GM18511 (cell line): ENCODE data around the gene INPP4B.

ENCODE experiments used
- ATAC-seq: cut with Tn5 transposase; IDR thresholded peaks from one replicate; pipeline ENCODE4 v1.9.1; 2021; ENCODE audit warnings: mild to moderate bottlenecking, moderate library complexity; ENCODE audit not compliant: unreplicated experiment

Gene INPP4B

DNA sequence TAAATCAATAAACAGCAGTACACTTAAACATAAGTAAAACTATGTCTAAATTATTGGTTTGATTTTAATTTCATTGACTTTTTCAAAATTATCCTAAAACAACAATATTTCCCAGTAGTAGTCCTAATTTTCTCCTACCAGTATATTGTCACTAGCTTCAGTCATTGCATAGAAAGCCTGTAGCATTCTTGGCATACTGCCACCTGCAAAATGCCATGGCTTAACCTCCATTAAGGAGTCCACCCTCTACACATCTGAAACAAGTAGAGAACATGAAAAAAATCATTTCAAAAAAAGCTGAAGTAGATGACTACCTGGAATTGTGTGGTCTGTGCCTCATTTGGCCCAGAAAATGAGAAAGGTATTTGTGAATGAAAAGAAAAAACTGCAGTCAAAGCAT, 348.5 kb downstream of the INPP4B start:
- no peak for ATAC-seq

DNA sequence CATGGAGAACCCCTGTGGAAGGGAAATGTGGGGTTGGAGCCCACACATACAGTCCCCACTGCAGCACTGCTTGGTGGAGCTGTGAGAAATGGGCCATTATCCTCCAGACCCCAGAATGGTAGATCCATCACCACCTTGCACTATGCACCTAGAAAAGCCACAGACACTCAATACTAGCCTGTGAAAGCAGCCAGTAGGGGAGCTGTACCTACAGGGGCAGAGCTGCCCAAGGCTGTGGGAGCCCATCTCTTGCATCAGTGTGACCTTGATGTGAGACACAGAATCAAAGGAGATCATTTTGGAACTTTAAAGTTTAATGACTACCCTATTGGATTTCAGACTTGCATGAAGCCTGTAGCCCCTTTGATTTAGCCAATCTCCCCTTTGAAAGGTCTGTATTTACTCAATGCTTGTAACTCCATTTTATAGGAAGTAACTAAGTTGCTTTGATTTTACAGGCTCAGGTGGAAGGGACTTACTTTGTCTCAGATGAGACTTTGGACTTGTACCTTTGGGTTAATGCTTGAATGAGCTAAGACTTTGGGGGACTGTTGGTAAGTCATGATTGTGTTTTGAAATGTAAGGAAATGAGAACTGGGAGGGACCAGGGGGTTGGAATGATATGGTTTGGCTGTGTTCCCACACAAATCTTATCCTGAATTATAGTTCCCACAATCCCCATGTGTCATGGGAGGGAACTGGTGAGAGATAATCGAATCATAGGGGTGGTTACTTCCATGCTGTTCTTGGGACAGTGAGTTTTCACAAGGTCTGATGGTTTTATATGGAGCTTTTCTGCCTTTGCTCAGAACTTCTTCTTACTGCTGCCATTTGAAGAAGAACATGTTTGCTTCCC, 352.6 kb downstream of the INPP4B start:
- ATAC-seq, result no peak

DNA sequence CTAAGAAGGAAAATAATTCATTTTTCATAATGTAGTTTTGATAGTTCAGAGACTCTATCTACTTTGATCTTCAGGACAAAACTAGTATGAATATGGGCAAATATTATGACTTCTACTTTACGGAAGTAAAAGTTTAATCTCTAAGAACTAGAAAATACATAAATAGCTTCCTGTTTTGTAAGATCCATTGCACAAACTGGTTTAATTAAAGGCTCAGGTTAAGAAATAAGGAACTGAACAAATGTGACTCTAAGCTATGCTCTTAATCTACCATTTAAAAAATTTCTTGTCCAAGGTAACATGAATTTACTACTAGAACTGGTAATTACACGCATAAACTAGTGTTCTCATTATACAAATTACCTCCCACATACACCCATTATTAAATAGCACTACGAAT, 360.6 kb downstream of the INPP4B start:
- ATAC-seq, result no peak

DNA sequence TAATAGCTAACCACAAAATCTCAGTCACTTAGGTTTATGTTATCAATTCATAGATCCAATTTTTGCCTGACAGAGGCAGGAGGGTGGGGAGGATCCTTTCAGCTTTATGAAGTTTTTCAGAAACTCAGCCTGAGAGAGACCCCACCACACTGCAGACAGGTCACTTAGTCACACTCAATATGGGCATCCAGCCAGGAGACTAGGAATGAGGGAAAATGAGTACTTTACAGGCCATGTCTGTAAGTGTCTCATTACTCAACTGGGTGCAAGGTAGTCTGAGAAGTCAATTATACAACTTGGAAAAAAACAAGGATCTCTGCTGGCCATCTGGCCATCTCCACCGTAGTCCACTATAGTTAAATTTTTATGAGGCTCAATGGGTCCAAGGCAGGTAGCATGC, 365.9 kb downstream of the INPP4B start:
- no peak for ATAC-seq

DNA sequence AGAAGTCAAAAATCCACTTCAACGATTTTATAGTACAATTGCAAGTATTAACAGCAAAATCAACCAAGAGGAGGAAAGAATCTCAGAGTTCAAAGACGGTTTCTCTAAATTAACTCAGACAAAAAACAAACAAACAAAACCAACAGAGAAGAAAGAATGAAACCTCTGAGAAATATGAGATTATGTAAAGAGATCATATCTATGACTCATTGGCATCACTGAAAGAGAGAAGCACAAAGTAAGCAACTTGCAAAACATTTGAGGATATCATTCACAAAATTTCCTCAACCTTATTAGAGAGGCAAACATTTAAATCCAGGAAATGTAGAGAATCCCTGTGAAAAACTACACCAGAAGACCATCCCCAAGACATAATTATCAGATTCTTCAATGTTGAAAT, 370.4 kb downstream of the INPP4B start:
- no peak for ATAC-seq

DNA sequence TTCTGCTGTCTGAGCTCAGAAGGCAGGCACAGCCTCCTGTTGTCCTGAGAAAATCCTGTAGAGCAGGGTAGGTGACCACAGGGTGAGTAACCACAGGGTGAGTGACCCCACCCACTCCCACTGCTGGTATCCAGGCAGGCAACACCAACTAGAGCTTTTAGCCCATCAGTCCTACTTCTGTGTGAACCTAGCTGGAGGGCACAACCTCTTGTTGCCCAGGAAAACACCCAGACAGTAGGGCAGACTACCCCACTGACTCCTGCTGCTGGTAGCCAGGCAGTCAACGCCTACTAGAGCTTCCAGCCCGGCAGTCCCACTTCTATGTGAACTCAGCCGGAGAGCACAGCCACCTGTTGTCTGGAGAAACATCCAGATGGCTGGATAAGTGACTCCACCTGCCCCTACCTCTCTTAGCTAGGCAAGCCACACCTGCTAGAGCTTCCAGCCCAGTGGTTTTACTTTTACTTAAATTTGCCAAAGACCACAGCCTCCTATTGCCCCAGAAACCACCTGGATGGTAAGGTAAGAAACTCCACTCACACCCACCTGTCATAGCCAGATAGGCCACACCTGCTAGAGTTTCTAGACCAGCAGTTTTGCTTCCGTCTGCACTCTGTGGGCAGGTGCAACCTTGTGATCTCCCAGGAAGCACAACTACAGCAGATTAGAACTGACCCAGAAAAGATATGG, 371.6 kb downstream of the INPP4B start:
- ATAC-seq, result no peak

DNA sequence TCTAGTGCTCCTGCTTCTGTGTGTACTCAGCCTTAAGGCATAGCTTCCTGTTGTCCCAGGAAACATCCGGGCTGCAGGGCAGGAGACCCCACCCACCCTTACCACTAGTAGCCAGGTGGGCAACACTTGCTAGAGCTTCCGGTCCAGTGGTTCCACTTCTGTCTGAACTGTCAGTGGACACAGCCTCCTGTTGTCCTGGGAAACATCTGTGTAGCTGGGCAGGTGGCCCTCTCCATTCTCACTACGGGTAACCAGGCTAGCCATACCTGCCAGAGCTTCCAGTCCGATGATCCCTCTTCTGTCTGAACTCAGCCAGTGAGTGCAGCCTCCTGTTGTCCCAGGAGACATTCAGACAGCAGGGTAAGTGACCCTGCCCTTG, 372.2 kb downstream of the INPP4B start:
- ATAC-seq, result no peak

DNA sequence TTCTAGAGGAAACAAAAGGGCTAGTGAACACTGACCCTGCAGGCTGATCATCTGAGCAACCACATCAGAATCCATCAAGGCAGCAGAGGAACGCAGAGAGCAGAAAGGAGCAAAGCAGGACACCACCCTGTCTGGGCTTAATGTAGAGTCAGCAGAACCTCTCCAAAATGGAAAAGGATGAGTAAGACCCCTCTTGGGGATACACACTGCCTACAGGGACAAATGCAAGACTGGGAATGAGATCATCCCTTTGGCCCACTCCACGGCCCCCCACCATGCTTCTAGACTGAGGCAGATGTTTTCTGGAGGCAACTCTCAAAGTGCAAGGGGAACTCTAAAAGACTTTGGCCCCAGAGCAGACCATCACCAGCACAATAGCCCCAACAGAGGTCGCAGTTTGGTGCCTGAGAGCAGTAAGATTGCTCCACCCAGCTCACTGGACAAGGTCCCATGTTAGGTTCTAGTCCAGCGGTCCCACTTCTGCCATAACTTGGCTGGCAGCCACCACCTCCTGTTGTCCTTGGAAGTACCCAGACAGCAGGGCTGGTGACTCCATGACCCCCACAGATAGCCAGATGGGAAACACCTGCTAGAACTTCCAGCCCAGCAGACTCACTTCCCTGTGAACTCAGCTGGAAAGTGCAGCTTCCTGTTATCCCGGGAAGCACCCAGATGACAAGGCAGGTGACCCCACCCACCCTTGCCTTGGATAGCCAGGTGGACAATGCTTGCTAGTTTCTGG, 372.7 kb downstream of the INPP4B start:
- no peak for ATAC-seq

DNA sequence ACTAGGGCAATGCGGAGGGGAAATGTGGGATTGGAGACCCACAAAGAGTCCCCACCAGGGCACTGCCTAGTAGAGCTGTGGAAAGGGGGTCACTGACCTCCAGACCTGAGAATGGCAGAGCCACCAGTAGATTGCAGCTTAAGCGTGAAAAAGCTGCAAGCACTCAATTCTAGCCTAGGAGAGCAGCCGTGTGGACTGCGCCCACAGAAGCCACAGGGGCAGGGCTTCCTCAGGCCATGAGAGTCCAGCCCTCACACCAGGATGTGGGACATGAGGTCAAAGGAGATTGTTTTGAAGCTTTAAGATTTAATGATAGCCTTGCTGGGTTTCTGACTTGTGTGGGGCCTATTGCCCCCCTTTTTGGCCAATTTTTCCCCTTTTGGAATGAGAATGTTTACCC, 379.0 kb downstream of the INPP4B start:
- ATAC-seq, result no peak

DNA sequence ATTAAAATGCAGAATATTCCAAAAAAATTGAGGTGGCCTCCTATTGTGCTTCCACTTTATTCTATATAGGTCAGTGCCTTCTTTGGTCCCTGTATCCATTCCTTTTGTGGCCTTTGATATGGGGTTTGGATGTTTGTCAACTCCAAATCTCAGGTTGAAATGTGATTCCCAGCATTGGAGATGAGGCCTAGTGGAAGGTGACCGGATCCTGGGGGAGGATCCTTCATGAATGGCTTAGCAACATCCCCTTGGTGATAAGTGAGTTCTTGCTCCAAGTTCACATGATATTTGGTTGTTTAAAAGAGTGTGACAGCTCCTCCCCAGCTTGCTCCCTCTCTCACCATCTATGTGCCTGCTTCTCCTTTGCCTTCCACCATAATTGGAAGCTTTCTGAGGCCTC, 380.6 kb downstream of the INPP4B start:
- no peak for ATAC-seq

DNA sequence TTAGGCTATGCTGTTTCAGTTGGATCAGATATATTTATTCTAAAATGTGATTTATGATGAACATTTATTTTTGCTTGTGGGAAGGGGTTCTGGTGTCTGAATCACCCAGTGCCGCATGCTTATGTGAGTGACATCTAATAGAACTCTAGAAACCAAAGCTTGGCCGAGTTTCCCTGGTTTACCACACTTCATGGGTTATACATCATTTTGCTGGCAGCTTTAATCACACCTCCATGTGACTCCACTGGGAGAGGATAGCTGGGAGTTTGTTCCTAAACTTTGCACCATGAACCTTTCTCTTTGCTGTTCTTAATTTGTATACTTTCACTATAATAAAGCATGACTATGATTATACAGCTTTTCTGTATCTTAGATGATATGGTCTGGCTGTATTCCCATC, 382.9 kb downstream of the INPP4B start:
- ATAC-seq, result no peak

DNA sequence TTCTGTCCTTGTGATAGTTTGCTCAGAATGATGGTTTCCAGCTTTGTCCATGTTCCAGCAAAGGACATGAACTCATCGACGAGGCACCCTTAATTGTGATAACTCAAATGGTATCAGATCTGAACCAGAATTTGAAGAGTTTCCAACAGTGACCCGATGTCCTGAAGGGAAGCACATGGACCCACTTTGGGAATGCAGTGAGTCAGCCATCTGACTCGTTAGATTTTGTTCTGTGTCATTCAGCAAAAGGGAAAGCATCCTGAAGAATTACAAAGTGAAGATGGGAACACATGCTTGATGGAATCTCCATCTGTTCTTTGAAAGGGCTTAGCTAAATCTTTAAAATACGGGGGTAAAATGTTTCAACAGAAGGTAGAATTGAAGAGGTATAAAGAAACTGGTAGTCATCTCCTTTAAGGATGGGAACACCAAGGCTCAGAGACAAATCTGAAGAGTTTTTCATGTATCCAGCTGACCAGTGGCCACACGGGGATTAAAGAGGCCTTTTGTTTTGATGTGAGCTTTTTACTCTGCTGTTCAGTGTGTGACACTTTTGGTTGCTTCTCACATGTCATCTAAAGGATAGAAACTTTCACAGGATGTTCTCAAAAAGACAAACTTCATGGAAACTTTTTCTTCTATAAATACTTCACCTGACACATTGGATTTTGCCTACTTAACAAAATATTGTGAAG, 393.8 kb downstream of the INPP4B start:
- ATAC-seq, result no peak

DNA sequence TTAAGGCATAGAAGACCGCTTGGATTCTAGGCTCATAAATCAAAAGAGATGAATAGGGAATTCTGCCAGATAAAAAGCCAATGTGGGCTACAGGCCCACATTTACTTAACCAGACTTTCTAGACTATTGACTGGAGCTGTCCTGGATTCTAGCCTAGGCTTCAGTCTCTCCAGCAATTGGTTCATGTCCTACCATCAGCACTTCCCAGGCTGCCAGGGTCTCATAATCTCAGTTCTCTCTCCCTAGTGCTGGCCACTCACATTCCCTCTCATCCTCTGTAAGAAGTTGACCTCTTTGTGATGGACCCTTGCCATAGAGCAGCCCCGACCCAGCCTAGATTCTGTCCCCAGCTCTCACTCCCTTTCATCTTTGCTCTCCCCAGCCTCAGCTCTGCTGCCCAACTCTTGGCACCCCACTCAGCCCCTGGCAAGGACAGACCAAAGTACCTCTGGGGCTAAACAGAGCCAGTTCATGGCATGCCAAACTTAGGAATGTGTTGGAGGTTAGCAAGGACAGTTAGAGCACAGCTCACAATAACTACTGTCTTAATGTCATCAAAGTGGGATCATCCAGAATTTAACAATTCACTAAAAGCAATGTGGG, 396.2 kb downstream of the INPP4B start:
- no peak for ATAC-seq

DNA sequence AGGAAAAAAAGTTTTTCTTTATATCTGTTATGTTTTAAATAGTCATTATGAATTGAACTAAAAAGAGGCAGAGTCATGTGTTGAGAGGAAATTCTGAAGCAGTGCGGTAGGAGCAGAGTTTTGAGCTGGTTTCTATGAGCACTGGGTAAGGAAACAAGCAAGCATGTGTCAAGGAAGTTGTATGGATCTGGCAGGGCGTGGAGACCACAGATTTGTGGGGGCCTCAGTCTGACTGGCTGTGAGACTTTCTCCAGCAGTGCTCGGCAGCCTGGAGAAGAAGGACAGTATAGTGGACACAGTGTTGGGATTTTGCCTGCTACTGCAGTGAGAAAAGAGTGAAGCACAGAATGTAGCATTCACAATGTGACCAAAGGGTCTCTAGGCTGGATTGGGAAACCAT, 399.1 kb downstream of the INPP4B start:
- no peak for ATAC-seq

DNA sequence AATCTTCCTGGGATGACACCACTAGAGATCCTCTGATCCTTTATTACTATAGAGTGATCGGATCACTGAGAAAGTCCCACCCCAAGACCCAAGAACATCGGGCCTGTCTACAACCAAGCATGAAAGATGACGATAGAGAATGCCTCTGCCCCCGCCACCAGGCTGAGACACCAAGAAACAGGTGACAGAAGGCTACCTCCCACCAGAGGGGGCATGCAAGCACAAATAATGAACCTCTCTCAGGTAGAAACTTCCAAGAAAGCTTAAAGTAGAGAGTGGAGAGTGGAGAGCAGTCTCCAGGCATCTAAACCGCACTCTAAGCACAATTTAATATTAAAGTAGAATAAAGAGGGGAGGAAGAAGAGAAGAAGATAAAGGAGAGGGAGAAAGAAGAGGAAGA, 402.6 kb downstream of the INPP4B start:
- ATAC-seq, result no peak

DNA sequence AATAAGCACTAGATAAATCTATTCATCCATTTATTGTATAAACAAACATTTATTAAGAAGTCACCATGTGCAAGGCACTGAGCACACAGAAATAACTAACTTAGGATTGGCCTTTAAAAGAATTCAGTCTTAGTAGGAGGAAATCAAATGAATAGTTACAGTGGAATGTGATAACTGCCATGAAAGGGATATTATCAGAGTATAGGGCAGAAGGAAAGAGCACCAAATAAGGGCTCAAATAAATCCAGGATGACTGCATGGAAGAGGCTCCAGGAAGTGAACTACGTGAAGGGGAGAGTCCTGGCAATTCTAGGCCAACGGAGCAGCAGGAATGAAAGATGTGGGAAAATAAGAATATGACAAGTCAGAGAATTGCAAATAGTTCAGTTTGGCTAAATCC, 406.0 kb downstream of the INPP4B start:
- ATAC-seq, result no peak

DNA sequence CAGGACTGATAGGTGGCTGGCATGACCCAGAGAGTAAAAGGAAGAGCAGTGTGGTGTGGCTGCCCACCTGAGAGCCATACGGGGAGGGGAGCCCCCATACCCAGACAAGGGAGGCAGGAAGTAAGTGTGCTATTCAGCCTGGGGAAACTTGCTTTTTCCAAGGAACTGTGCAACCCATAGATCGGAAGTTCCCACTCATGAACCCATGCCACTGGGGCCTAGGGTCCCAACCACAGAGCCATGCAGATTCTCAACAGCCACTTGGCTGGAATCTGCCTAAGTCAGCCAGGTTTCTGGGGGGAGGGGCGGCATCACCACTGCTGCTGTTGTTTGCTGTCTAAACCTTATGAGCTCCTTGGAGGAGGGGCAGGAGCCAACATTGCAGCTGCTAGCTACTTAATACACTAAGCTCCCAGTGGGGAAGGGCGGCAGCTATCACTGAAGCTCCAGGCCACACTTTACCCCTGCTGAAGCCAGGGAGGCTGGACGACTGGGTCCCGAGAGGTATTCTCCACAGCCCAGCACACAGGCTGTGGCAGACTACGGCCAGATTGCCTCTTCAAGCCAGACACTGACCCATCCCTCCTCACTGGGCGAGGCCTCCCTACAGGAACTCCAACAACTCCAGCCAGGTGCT, 410.4 kb downstream of the INPP4B start:
- ATAC-seq, result no peak

DNA sequence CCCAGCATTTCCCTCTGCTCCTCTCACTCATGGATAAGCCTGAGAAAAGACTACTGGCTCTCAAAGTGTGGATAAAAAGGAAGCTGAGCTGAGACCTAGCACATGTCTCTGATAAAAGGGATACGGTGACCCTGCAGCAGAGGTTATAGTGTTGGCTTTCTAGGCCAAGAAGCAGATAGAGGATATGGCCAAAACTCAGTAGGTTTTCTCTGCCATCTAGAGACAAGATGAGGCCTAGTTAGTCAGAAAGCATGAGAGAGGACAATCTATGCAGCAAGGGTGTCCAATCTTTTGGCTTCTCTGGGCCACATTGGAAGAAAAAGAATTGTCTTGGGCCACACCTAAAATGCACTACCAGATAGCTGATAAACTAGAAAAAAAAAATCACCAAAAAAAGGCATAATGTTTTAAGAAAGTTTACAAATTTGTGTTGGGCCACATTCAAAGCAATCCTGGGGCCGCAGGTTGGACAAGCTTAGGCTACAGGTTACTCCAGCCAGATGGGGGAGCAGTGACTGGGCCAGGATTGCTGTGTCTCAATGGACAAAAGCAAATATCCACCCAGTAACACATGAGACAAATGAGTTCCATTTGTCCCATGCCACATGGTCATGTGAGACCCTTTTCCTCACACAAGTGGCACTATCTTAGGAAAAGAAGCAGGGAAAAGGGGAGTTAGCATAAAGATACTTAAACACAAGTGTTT, 411.4 kb downstream of the INPP4B start:
- no peak for ATAC-seq

DNA sequence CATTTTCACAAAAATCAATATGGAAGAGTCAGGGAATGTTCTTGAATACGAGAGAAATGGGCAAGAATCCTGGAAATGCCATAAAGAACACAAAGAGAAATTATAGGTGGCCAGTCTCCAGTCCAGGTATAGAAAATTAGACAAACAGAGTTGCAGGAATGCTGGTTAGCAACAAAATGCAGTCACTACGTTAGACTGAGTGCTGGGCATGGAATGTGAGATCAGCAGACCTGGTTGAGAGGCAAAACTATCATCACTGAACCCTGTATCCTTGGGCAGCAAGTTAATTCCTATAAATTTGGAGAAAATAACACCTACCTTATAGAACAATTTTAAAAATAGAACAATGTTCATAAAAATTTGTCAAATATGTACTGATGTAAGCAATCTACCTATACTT, 417.4 kb downstream of the INPP4B start:
- ATAC-seq, result no peak

DNA sequence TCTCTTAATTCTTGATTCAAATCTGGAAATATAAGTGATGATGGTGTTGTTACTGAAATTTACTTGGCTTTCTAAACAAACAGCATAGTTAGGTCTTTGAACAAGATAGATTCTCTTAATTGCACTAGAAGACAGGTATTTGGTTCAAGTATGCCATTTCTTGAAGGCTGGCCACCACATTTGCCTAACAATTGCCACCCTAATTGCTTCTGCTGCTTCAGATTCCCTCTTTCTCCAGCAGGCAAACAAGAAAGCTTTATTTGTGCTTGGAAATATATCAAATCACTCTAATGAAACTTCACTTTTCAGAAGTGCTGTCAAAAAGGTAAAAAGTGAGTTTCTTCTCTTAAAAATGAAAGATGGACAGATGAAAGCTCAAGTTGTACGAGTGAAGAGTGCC, 418.6 kb downstream of the INPP4B start:
- no peak for ATAC-seq
